ENCODE measurements around the gene CHRNA9. TPM values are rescaled to one million over a fixed set of nuclear protein-coding genes. Genes with fewer than 3 reads are reported as not detected.
A peak's percentile ranks its signal among the peaks of the same experiment; 100 is the strongest.

The CHRNA9 gene
- total and polyA plus RNA-seq, 2 donors, result 0.04 TPM; not detected in 1

DNA sequence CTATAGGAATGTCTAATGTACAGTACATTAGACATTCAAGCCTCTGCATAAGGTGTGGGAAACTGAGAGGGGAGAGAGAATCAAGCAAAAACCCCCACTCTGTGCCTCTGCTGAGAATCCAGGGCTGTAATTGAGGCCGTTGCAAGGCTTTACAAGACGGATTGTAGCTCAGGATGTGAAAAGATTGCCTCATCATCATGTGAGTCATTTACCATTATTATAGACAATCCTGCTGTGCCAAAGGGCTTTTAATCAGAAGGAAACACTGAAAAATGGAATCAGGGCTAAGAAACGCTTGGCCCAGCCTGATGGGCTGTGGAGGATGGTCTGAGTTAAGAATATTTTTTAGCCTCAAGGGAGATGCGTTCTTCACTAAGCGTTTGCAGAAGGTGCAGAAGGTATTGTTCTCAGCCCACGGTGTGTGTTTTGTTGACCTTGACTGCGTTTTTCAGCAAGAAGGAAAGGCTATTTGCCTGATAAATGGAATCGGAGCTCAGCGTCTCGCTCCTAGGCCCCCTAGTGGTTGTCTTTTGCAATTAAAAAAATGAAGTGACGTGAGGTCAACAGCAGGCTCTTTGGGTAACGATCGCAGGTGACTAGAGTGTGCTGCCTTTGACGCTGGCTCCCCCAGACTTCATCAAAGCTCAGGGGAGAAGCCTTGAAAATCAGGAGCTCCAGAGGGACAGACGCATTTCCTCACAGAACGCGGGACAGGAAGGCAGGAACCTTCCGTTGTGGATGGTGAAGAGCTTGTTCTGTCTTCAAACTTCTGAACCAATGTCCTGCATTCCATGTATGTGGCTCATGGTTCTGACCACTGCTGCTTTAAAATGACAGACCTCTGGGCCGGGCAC, 18.1 kb upstream of the CHRNA9 start:
- Histone ChIP-seq H3K27ac (ENCODE audit: low read depth) (peak overlapping the region; percentile 40), H3K36me3 (ENCODE audit: insufficient read depth) (no peaks in the 10 kb centered on the region), H3K4me1 (ENCODE audit: insufficient read depth) (no peaks in the 10 kb centered on the region), H3K4me3 (ENCODE audit: low read depth, low read length) (no peak overlapping the region)
- WGBS, result 6% methylated on average over 19 of the region's 19 CpGs
- peak; percentile 68 for DNase-seq (ENCODE audit: extremely low spot score)

DNA sequence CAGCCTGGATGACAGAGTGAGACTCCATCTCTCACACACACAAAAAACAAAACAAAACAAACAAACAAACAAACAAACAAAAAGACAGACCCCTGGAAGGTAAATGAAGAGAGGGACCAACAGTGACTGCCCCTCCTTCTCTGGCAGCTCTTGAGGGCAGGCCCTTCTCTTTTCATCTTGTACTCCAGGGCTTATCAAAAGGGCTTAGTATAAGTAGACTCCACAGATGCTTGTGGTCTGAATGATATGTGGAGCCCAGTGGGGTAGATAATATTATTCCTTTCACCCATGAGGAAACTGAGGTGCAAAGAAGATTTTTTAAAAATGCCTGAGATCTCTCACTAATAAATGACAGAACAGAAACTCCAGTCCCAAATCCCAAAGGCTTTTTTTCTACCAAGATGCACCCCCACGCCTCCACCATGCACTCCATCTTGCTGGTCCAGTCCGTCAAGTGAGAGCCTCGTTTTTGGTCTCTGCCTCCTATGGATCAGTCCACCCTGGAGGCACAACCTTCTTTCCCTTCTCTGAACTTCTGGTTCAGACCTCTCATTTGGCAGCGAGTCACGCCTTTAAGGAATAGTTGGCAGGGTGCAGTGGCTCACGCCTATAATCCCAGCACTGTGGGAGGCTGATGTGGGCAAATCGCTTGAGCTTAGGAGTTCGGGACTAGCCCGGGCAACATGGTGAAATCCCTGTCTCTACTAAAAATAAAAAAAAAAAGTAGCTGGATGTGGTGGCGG, 17.0 kb upstream of the CHRNA9 start:
- Histone ChIP-seq H3K27ac (ENCODE audit: low read depth) (no peak overlapping the region), H3K36me3 (ENCODE audit: insufficient read depth) (no peaks in the 10 kb centered on the region), H3K4me1 (ENCODE audit: insufficient read depth) (no peaks in the 10 kb centered on the region), H3K4me3 (ENCODE audit: low read depth, low read length) (no peak overlapping the region)
- no peak for DNase-seq (ENCODE audit: extremely low spot score)
- WGBS, result 92% methylated on average over 10 of the region's 10 CpGs

DNA sequence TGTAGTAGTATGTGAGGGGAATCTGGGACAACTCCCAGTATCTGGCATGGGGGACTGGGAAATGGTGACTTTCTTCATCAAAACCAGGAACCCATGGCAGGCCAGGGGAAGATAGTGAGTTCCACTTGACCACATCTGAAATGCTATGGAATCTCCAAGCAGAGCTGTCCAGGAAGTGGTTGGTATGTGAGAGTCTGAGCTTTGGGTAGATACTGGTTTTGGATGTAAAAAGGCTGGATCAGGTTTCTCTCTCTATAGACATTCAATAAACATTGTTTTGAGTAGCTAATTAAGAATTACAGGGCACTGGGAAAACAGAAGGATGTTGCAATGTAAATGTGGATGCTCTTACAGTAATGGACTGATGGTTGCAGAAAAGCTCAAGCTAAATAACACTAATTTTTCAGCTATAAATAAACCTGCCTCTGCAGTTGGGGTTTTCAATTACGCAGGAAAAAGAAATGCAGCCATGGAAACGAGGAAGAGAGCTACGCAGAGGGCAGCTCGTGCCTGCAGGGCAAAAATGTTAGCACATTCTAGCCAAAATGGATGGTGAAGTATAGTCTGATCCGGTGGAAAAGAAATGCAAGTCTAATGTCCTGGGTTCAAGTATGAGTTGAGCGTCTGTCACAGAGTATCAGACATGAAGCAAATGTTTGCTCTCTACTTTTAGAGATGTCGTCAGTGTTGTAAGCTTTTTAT, 13.4 kb upstream of the CHRNA9 start:
- Histone ChIP-seq H3K4me3 (ENCODE audit: low read depth, low read length) (no peak overlapping the region), H3K4me1 (ENCODE audit: insufficient read depth) (no peaks in the 10 kb centered on the region), H3K27ac (ENCODE audit: low read depth) (no peak overlapping the region), H3K36me3 (ENCODE audit: insufficient read depth) (no peaks in the 10 kb centered on the region)
- DNase-seq (ENCODE audit: extremely low spot score), result no peak
- WGBS, result 42% methylated on average over 7 of the region's 7 CpGs

DNA sequence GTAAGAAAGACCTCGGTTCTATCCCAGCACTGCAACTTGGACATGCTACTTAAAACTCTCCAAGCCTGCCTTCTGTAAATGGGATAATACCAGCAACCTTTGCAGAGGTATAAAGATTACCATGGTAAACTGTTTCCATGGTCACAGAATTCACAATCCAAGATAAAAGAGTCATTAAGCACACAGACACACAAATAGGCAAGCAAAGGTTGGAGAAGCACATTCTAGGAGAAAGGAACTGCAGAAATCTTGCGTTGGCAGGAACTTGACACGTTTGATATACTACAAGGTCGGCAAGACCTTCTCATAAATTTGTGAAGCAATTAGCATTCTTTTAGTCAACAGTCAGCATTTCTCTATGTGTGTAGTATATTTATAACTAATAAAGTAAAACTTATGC, 12.3 kb upstream of the CHRNA9 start:
- WGBS, result 36% methylated on average over 4 of the region's 4 CpGs
- Histone ChIP-seq H3K36me3 (ENCODE audit: insufficient read depth) (no peaks in the 10 kb centered on the region), H3K27ac (ENCODE audit: low read depth) (no peak overlapping the region), H3K4me1 (ENCODE audit: insufficient read depth) (no peaks in the 10 kb centered on the region), H3K4me3 (ENCODE audit: low read depth, low read length) (no peak overlapping the region)
- no peak for DNase-seq (ENCODE audit: extremely low spot score)

DNA sequence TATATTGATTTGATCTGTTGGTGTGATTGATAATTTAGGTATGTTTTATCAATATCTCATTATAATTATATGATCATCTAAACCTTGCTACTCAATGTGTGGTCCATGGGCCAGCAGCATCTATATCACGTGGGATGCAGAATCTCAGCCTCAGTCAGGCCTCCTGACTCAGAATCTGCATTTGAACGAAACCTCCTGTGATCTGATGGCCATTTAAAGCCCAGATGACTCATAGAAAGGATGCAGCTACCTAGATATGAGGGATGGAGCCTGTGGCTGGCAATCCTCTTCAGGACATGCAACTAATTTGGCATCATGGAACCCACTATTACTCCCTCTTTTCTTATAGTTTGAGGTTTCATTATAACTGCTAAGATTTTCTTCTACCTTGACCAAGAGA, 11.3 kb upstream of the CHRNA9 start:
- WGBS, result 81% methylated on average over 2 of the region's 2 CpGs
- H3K27ac ChIP-seq (ENCODE audit: low read depth), result no peak overlapping the region
- DNase-seq (ENCODE audit: extremely low spot score), result no peak

DNA sequence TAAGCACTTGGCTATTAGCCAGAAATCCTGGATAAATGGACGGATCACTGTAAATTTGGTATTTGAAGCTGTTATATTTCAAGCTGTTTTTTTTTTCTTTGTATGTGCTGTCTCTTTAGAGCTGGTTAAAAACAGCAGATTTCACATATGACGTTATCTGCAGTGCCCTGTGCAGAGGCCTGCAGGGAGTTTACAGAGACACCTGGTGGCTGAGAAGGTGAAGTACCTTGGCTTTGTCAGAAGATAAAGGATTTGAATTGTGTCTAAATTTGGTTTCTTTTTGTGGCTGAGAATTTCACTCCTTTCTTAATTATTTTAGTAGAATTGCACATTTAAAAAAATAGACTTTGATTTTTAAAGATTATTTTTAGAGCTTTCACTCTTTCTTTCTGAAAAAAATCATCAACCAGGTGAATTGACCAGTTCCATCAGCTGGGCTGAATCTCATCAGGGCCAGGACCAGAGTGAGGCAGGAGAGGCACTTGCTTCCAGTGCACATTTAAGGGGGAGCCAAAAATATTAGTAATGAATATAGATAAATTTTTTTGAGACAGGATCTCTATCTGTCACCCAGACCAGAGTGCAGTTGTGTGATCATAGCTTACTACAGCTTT, 9.6 kb upstream of the CHRNA9 start:
- H3K4me1 ChIP-seq (ENCODE audit: insufficient read depth), result no peaks in the 10 kb centered on the region
- no peak for DNase-seq (ENCODE audit: extremely low spot score)
- H3K36me3 ChIP-seq (ENCODE audit: insufficient read depth), result no peaks in the 10 kb centered on the region
- no peak overlapping the region for H3K27ac ChIP-seq (ENCODE audit: low read depth)
- 19% methylated on average over 2 of the region's 2 CpGs for WGBS
- H3K4me3 ChIP-seq (ENCODE audit: low read depth, low read length), result no peak overlapping the region

More for the DNA sequence above, 11.3 kb upstream of the CHRNA9 start:
- no peaks in the 10 kb centered on the region for H3K4me1 ChIP-seq (ENCODE audit: insufficient read depth)
- no peaks in the 10 kb centered on the region for H3K36me3 ChIP-seq (ENCODE audit: insufficient read depth)
- no peak overlapping the region for H3K4me3 ChIP-seq (ENCODE audit: low read depth, low read length)

DNA sequence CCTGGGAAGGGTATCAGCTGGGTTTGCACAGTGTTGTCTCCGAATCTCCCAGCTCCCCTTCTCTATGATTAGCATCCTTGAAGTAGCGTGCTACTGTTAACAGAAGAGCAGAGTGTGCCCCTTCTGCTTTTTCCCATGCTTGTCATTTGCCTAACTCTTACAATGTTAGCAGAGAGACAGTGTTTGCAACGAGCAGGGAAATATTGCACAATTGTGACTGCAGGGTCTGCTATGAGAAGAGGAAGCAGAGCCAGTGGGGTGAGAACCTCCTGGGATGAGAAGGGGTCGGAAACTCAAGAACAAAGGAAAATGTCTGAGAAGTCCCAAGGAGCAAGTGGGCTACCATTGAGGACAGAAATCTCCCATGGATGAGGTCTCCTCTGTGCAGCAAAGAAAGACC, 7.8 kb upstream of the CHRNA9 start:
- no peaks in the 10 kb centered on the region for H3K4me1 ChIP-seq (ENCODE audit: insufficient read depth)
- H3K27ac ChIP-seq (ENCODE audit: low read depth), result no peak overlapping the region
- no peak overlapping the region for H3K4me3 ChIP-seq (ENCODE audit: low read depth, low read length)
- no peaks in the 10 kb centered on the region for H3K36me3 ChIP-seq (ENCODE audit: insufficient read depth)
- WGBS, result 68% methylated on average over 4 of the region's 4 CpGs
- no peak for DNase-seq (ENCODE audit: extremely low spot score)

DNA sequence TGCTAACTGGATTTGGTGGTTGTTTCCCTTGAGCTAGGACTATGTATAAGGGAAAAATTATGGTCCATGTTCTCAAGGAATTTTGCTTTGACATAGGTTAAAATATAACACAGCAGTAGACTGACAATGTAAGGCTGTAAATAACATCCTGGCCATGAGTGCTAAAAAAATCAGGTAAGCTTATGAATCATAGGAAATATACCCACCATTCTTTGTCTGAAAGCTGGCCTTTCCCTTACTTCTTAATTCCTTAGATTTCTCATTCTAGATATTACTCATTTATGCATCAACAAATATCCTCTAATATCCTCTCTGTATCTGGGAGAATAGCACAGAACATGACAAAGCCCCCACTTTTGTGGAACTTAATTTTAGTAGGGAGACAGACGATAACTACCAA, 6.8 kb upstream of the CHRNA9 start:
- 92% methylated on average over 1 of the region's 1 CpG for WGBS
- no peak overlapping the region for H3K4me3 ChIP-seq (ENCODE audit: low read depth, low read length)
- H3K27ac ChIP-seq (ENCODE audit: low read depth), result no peak overlapping the region
- no peak for DNase-seq (ENCODE audit: extremely low spot score)
- H3K36me3 ChIP-seq (ENCODE audit: insufficient read depth), result no peaks in the 10 kb centered on the region
- H3K4me1 ChIP-seq (ENCODE audit: insufficient read depth), result no peaks in the 10 kb centered on the region

DNA sequence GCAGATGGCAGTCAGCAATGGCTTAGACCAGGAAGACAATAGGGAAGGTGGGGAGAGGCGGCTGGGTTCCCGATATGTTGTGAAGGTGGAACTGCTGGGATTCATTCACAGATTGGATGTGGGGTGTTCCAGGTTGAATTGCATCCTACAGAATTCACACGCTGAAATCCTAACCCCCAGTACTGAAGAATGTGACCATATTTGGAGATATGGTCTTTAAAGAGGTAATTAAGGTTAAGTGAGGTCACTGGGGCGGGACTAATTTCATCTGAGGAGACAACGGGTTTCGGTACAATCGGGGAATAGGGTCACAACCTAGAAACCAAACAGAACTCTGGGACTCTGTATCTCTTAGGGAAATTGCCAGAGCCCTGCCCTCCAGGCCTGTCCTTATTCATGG, 5.3 kb upstream of the CHRNA9 start:
- H3K4me3 ChIP-seq (ENCODE audit: low read depth, low read length), result no peak overlapping the region
- no peak for DNase-seq (ENCODE audit: extremely low spot score)
- WGBS, result 87% methylated on average over 7 of the region's 7 CpGs
- no peak overlapping the region for H3K27ac ChIP-seq (ENCODE audit: low read depth)
- H3K4me1 ChIP-seq (ENCODE audit: insufficient read depth), result no peaks in the 10 kb centered on the region
- H3K36me3 ChIP-seq (ENCODE audit: insufficient read depth), result no peaks in the 10 kb centered on the region

DNA sequence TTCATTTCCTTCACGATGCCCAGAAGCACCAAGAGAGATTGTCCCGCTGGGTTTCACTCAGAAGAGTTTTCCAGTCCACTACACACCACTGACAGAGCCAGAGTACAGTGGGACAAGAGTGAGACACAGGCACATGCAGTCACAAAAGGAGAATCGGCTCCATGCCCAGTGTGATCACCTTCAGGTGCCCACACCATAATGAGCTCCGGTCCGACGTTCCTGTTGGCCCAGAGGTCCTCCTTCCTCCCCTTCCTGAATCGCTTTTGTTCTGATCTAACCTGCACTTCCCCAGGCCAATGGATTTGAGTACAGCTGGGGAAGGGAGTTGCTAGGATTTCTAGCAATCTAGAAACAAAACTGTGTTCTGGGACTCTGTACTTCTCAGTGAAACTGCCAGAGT, 4.6 kb upstream of the CHRNA9 start:
- Histone ChIP-seq H3K4me1 (ENCODE audit: insufficient read depth) (no peaks in the 10 kb centered on the region), H3K27ac (ENCODE audit: low read depth) (no peak overlapping the region), H3K4me3 (ENCODE audit: low read depth, low read length) (no peak overlapping the region), H3K36me3 (ENCODE audit: insufficient read depth) (no peaks in the 10 kb centered on the region)
- WGBS, result 85% methylated on average over 7 of the region's 7 CpGs
- no peak for DNase-seq (ENCODE audit: extremely low spot score)

DNA sequence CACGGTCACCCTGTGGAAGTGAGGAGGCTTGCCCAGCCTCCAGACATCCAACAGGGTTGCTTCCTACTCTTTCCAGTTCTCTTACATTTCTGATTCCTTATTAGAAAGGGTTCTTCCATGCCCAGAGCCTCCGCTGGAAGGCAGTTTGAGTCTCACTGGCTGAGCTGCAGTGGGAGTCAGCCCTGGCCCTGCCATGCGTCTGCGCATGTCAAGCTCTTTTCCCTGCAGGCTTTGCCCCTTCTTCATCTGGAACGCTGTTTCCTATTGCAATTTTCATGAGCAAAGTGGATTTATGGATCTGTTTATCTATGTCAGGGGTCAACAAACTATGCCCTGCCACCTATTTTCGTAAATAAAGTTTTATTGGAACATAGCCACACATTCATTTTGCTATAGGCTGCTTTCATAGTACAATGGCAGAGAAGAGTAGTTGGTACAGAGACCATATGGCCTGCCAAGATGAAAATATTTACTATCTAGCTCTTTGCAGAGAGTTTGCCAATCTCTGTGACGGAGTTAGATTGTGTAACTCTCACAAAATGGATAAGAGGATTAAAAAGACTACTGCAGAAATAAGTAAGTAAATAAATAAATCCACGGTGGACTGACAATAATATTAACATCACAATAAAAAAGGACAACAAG, 3.9 kb upstream of the CHRNA9 start:
- Histone ChIP-seq H3K4me3 (ENCODE audit: low read depth, low read length) (no peak overlapping the region), H3K36me3 (ENCODE audit: insufficient read depth) (no peaks in the 10 kb centered on the region), H3K4me1 (ENCODE audit: insufficient read depth) (no peaks in the 10 kb centered on the region), H3K27ac (ENCODE audit: low read depth) (no peak overlapping the region)
- no peak for DNase-seq (ENCODE audit: extremely low spot score)
- 58% methylated on average over 8 of the region's 8 CpGs for WGBS

DNA sequence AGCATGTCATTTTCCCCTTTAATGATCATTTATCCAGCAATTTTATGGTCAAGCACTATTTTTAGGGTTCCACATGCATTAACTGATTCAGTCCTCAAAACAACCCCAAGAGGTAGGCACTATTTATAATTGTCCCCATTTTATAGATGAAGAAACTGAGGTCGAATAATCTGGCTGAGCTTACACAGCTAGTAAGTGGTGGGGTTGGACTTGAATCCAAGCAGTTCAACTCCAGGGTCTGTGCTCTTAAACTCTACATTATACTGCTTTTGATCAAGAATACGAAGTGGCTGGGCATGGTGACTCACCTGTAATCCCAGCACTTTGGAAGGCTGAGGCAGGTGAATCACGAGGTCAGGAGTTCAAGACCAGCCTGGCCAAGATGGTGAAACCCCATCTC, 3.2 kb upstream of the CHRNA9 start:
- H3K4me3 ChIP-seq (ENCODE audit: low read depth, low read length), result no peak overlapping the region
- H3K36me3 ChIP-seq (ENCODE audit: insufficient read depth), result no peaks in the 10 kb centered on the region
- 91% methylated on average over 3 of the region's 3 CpGs for WGBS
- H3K4me1 ChIP-seq (ENCODE audit: insufficient read depth), result no peaks in the 10 kb centered on the region
- H3K27ac ChIP-seq (ENCODE audit: low read depth), result no peak overlapping the region
- DNase-seq (ENCODE audit: extremely low spot score), result no peak

DNA sequence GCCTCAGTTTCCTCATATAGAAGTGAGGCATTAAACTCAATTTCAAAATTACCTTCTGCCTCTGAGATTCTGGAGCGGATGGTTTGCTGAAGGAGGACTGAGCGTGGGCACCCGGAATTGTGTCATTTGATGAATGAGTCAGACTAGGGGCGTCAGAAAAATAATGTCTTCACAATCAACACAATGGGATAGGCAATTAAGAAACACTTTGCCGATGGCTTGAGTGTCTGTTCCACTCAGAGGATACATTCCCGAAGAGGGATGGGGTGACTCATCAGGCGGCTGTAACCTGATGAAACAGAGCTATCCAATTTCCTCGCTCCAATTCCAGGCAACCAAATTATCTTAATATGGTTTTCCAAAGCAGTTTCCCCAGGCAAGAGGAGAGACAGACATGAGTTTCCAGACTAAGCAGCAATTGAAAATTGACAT, 1.2 kb upstream of the CHRNA9 start:
- no peaks in the 10 kb centered on the region for H3K36me3 ChIP-seq (ENCODE audit: insufficient read depth)
- H3K4me3 ChIP-seq (ENCODE audit: low read depth, low read length), result no peak overlapping the region
- H3K4me1 ChIP-seq (ENCODE audit: insufficient read depth), result no peaks in the 10 kb centered on the region
- 77% methylated on average over 8 of the region's 8 CpGs for WGBS
- peak; percentile 36 for DNase-seq (ENCODE audit: extremely low spot score)
- no peak overlapping the region for H3K27ac ChIP-seq (ENCODE audit: low read depth)
